HUES6 (cell line): Measurements from ENCODE around the gene CSNK1A1L.

ENCODE experiments used
- H3K27ac ChIP-seq: 2 replicates; pipeline ENCODE4 v1.7.0; 2013; ENCODE audit warnings: low read depth, mild to moderate bottlenecking, low read length, inconsistent platforms
- H3K27me3 ChIP-seq: 2 replicates; pipeline ENCODE4 v1.6.1; 2013; ENCODE audit warnings: low read length; ENCODE audit not compliant: control insufficient read depth, insufficient read depth
- H3K36me3 ChIP-seq: 2 replicates; pipeline ENCODE4 v1.6.1; 2013; ENCODE audit warnings: low read length; ENCODE audit not compliant: control insufficient read depth, insufficient read depth
- H3K4me1 ChIP-seq: 2 replicates; pipeline ENCODE4 v1.6.1; 2013; ENCODE audit warnings: low read length; ENCODE audit not compliant: control insufficient read depth, insufficient read depth
- H3K4me3 ChIP-seq: 2 replicates; pipeline ENCODE4 v1.5.1; 2013; ENCODE audit warnings: low read depth, low read length
- H3K9ac ChIP-seq: one replicate; pipeline ENCODE4 v1.6.1; 2013; ENCODE audit warnings: mild to moderate bottlenecking, low read length
- H3K9me3 ChIP-seq: 2 replicates; pipeline ENCODE4 v1.6.1; 2013; ENCODE audit warnings: low read depth, low read length; ENCODE audit not compliant: control insufficient read depth, insufficient read depth

The CSNK1A1L gene

DNA sequence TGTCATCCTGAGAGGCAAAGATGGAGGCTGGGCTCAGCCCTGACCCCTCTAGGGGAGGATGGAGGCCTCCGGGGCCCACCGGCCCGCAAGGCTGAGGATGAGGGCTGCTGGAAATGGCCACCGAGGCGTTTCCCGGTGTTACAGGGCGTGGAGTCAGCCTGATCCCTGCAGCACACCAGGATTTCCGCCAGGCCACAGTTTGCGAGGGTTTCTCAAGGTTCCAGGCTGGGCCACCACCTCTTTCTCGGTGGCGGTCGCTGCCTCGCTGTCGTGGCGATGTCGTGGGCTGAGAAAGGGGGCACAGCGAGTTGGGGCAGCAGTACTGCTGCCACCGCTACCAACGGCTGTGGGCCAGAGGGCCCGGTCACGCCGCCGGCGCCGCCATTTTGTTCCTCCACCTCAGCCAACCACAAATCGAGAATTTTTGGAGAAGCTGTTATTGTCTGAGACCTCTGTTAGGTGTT is at the start of gene CSNK1A1L:
CSNK1A1L (minus strand) TSS at position 414 of the 464 bp plus-strand sequence; CDS start at position 6, 408 bp downstream.
- Histone ChIP-seq H3K27ac (peak within 1 kb of the TSS; percentile 8; the same call in 1 of the 2 replicates), H3K4me3 (no peak within 1 kb of the TSS), H3K36me3 (no peaks in the 10 kb centered on the region), H3K4me1 (peaks cover 9% of the 10 kb centered on the region), H3K9ac (no peak within 1 kb of the TSS), H3K9me3 (no peaks in the 10 kb centered on the region), H3K27me3 (no peaks in the 10 kb centered on the region)

GRCh38 chr13:37149380-37149779 is 43.9 kb upstream of the CSNK1A1L start:
- Histone ChIP-seq H3K4me3 (no peak overlapping the region), H3K9me3 (no peaks in the 10 kb centered on the region), H3K27ac (no peak overlapping the region), H3K9ac (no peak overlapping the region), H3K27me3 (no peaks in the 10 kb centered on the region), H3K36me3 (no peaks in the 10 kb centered on the region), H3K4me1 (no peaks in the 10 kb centered on the region)

GRCh38 chr13:37148501-37148900 is 43.0 kb upstream of the CSNK1A1L start:
- H3K27ac ChIP-seq, result no peak overlapping the region
- no peaks in the 10 kb centered on the region for H3K9me3 ChIP-seq
- no peaks in the 10 kb centered on the region for H3K36me3 ChIP-seq
- H3K27me3 ChIP-seq, result no peaks in the 10 kb centered on the region
- H3K9ac ChIP-seq, result no peak overlapping the region
- H3K4me1 ChIP-seq, result no peaks in the 10 kb centered on the region
- no peak overlapping the region for H3K4me3 ChIP-seq

GRCh38 chr13:37144661-37145060 is 39.2 kb upstream of the CSNK1A1L start:
- Histone ChIP-seq H3K27me3 (no peaks in the 10 kb centered on the region), H3K9ac (no peak overlapping the region), H3K9me3 (no peaks in the 10 kb centered on the region), H3K27ac (no peak overlapping the region), H3K36me3 (no peaks in the 10 kb centered on the region), H3K4me1 (no peaks in the 10 kb centered on the region), H3K4me3 (no peak overlapping the region)

DNA sequence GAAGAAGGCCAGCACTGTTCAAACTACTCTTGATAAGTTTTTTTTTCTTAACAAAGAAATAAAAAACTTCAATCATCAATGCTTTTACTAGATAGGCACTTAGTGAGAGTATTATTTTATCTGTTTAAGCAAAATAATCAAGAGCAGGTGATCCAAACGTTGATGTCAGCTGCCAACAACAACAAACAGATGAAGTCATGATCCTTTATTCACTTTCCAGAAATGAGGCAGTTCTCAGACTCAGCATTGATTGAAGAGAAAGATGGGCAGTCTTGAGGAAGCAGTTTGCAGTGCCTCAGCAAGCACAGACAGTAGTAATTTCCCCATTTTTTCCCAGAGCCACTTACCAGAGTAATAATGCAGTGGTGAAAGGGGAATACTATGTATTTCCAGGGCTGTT is 38.4 kb upstream of the CSNK1A1L start:
- no peaks in the 10 kb centered on the region for H3K9me3 ChIP-seq
- H3K4me3 ChIP-seq, result no peak overlapping the region
- no peaks in the 10 kb centered on the region for H3K4me1 ChIP-seq
- no peaks in the 10 kb centered on the region for H3K36me3 ChIP-seq
- no peak overlapping the region for H3K9ac ChIP-seq
- H3K27ac ChIP-seq, result no peak overlapping the region
- no peaks in the 10 kb centered on the region for H3K27me3 ChIP-seq

DNA sequence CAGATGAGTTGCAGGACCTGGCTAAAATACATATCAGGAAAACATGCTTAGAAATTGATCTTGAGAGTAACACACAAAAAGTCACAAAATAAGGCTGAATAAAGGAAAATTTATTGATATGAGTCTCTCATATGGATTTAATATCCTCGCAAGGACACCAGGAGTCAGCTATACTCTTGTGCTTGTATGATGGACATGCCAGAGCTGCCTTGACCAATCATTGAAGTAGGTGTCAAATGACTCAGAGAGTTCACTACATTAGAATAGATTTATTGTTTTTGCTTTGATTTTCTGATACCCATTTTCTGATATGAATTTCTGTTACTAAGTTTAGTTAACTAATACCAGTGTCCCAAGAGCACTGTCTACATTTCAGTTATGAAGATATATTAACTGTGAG is 37.4 kb upstream of the CSNK1A1L start:
- no peak overlapping the region for H3K4me3 ChIP-seq

DNA sequence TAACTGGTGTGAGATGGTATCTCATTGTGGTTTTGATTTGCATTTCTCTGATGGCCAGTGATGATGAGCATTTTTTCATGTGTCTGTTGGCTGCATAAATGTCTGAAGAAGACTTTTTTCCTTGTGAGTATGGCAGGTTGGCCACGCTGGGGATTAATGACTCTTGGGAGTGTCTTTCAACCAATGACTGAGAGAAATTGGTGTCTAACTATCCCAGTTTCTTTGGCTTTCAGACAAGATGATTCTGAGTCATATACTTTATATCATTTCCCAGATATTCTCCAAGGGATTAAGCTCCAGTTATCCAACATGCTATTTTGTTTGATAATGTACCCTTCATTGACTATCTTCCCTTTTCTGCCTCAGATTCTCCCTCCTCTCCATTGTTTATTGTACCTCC is 35.5 kb upstream of the CSNK1A1L start:
- no peaks in the 10 kb centered on the region for H3K27me3 ChIP-seq
- no peak overlapping the region for H3K27ac ChIP-seq
- H3K36me3 ChIP-seq, result no peaks in the 10 kb centered on the region
- H3K9ac ChIP-seq, result no peak overlapping the region
- H3K4me3 ChIP-seq, result no peak overlapping the region
- H3K9me3 ChIP-seq, result no peaks in the 10 kb centered on the region
- H3K4me1 ChIP-seq, result no peaks in the 10 kb centered on the region

More for the DNA sequence above, 37.4 kb upstream of the CSNK1A1L start:
- no peaks in the 10 kb centered on the region for H3K9me3 ChIP-seq
- H3K36me3 ChIP-seq, result no peaks in the 10 kb centered on the region
- no peak overlapping the region for H3K9ac ChIP-seq
- no peaks in the 10 kb centered on the region for H3K27me3 ChIP-seq
- no peaks in the 10 kb centered on the region for H3K4me1 ChIP-seq
- H3K27ac ChIP-seq, result no peak overlapping the region

GRCh38 chr13:37139356-37139755 is 33.9 kb upstream of the CSNK1A1L start:
- no peaks in the 10 kb centered on the region for H3K36me3 ChIP-seq
- no peaks in the 10 kb centered on the region for H3K9me3 ChIP-seq
- H3K27ac ChIP-seq, result no peak overlapping the region
- H3K4me3 ChIP-seq, result no peak overlapping the region
- H3K9ac ChIP-seq, result no peak overlapping the region
- H3K27me3 ChIP-seq, result no peaks in the 10 kb centered on the region
- no peaks in the 10 kb centered on the region; the same call in 1 of the 2 replicates for H3K4me1 ChIP-seq

DNA sequence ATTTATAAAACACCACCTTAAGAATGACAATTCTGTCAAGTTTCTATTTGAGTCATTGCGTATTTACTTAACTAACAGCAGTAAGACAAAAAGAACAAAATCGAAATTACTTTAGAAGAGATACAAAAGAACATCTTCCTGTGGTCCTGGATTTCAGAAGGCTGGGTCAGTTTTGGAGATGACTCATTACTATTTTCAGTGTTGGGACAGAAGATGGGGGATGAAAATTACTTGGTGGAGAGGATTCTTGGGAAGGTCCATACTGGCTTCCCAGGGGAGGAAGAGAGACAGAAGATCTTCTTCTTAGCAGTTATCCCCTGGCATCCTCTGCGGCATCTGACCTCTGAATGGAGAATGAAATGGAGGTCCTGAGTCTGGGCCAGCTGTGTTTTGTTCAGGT is 33.5 kb upstream of the CSNK1A1L start:
- H3K4me1 ChIP-seq, result no peaks in the 10 kb centered on the region; the same call in 1 of the 2 replicates

DNA sequence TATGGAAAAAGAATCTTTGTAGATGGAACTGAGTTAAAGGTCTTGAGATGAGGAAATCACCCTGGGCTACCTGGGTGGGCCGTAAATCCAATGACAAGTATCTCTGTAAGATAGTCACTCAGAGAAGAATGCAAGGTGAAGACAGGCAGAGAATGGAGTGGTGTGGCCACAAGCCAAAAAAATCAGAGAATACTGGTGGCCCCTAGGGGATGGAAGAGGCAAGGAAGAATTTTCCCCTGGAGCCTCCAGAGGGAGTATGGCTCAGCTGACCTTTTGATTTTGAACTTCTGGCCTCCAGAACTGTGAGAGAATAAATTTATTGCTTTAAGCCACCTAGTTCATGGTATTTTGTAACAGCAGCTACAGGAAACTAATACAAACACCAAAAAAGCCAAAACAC is 32.7 kb upstream of the CSNK1A1L start:
- Histone ChIP-seq H3K4me1 (no peaks in the 10 kb centered on the region; the same call in 1 of the 2 replicates), H3K27ac (no peak overlapping the region), H3K36me3 (no peaks in the 10 kb centered on the region), H3K4me3 (no peak overlapping the region), H3K9me3 (no peaks in the 10 kb centered on the region), H3K9ac (no peak overlapping the region), H3K27me3 (no peaks in the 10 kb centered on the region)

More for the DNA sequence above, 33.5 kb upstream of the CSNK1A1L start:
- H3K36me3 ChIP-seq, result no peaks in the 10 kb centered on the region
- no peak overlapping the region for H3K4me3 ChIP-seq
- H3K9ac ChIP-seq, result no peak overlapping the region
- H3K9me3 ChIP-seq, result no peaks in the 10 kb centered on the region
- H3K27ac ChIP-seq, result no peak overlapping the region
- no peaks in the 10 kb centered on the region for H3K27me3 ChIP-seq

- Histone ChIP-seq H3K9ac (no peak overlapping the region), H3K4me1 (no peaks in the 10 kb centered on the region; the same call in 1 of the 2 replicates), H3K27ac (no peak overlapping the region), H3K27me3 (no peaks in the 10 kb centered on the region), H3K9me3 (no peaks in the 10 kb centered on the region), H3K4me3 (no peak overlapping the region), H3K36me3 (no peaks in the 10 kb centered on the region)
Measured at GRCh38 chr13:37136633-37137032, 31.2 kb upstream of the CSNK1A1L start.

DNA sequence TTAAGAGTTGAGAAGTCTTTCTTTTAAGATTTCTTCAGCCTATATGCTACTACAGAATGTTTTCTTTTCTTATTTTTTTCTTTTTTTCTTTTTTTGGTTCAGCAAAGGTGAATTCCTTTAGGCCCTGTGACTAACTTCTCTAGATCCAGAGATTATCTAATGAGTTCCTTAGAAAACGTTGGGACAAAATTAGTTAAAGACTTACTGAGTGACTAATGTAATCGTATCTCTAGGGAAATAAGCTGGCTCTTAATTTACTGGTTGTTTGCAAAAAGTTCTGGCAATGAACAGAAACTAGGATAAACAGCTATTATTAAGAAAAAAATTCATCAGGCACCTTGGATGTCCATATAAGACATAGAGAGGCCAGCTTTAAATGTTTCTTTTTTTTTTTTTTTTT is 30.7 kb upstream of the CSNK1A1L start:
- H3K36me3 ChIP-seq, result no peaks in the 10 kb centered on the region
- no peaks in the 10 kb centered on the region for H3K27me3 ChIP-seq
- H3K4me1 ChIP-seq, result no peaks in the 10 kb centered on the region; the same call in 1 of the 2 replicates
- no peak overlapping the region for H3K4me3 ChIP-seq
- no peak overlapping the region for H3K9ac ChIP-seq
- no peak overlapping the region for H3K27ac ChIP-seq
- no peaks in the 10 kb centered on the region for H3K9me3 ChIP-seq
